CD4-positive, alpha-beta T cell (primary cell): ENCODE measurements around the gene PLA2G7. TPM values are rescaled to one million over a fixed set of nuclear protein-coding genes. Genes with fewer than 3 reads are reported as not detected.

ENCODE experiments used
- ATAC-seq: fragments of 200-7000 bp; cut with Tn5 transposase; one replicate; pipeline ENCODE4 v1.10.0; 2022; ENCODE audit warnings: mild to moderate bottlenecking; ENCODE audit not compliant: poor library complexity
- CTCF ChIA-PET: fragments of 350-600 bp; sonication (Branson Sonifier 250); formaldehyde crosslinking; loops from one replicate; lab custom pipeline; 2021; ENCODE audit warnings: antibody characterized with exemption, inconsistent platforms; lab: Charles Lee
- POLR2A ChIA-PET: fragments of 350-600 bp; sonication (Branson Sonifier 250); formaldehyde crosslinking; loops from one replicate; lab custom pipeline; 2021; ENCODE audit warnings: antibody characterized with exemption, inconsistent platforms; lab: Charles Lee
- DNase-seq, 14 experiments: peaks; one replicate each; pipeline ENCODE4 v3.0.0-alpha.2; 2013 to 2020; ENCODE audit warnings: mixed read lengths in 2 of 14
- H3K27ac ChIP-seq, 2 donors: one replicate each; pipeline versions ENCODE4 v1.5.1 to v1.7.0; 2013; ENCODE audit warnings: low read length in 2 of 2, low read depth in 1 of 2, mild to moderate bottlenecking in 1 of 2
- H3K27me3 ChIP-seq, 2 experiments: 1 replicate in 1 of 2; 2 replicates in 1 of 2; pipeline versions ENCODE4 v1.6.1 to v1.7.0; 2013; ENCODE audit warnings: low read length in 2 of 2, control low read depth in 1 of 2, mild to moderate bottlenecking in 1 of 2, moderate library complexity in 1 of 2; ENCODE audit not compliant: insufficient read depth in 2 of 2, control insufficient read depth in 1 of 2
- H3K36me3 ChIP-seq: one replicate; pipeline ENCODE4 v1.6.1; 2013; ENCODE audit warnings: low read length, control low read depth; ENCODE audit not compliant: insufficient read depth
- H3K4me1 ChIP-seq: one replicate; pipeline ENCODE4 v1.6.1; 2013; ENCODE audit warnings: low read length, control low read depth; ENCODE audit not compliant: insufficient read depth
- H3K4me3 ChIP-seq: one replicate; pipeline ENCODE4 v1.5.1; 2013; ENCODE audit warnings: mild to moderate bottlenecking, low read length, moderate library complexity
- H3K9me3 ChIP-seq, 2 experiments: 1 replicate in 1 of 2; 2 replicates in 1 of 2; pipeline versions ENCODE4 v1.6.1 to v1.7.0; 2013; ENCODE audit warnings: low read length in 2 of 2, mild to moderate bottlenecking in 2 of 2, control low read depth in 1 of 2, moderate library complexity in 1 of 2; ENCODE audit not compliant: control insufficient read depth in 1 of 2, insufficient read depth in 1 of 2
- H3K27ac Mint-ChIP-seq: one replicate; pipeline ENCODE4 v1.8.0; 2020; ENCODE audit warnings: mixed read lengths
- H3K27me3 Mint-ChIP-seq: one replicate; pipeline ENCODE4 v1.8.0; 2021; ENCODE audit warnings: mixed read lengths
- H3K36me3 Mint-ChIP-seq: one replicate; pipeline ENCODE4 v1.8.0; 2021; ENCODE audit warnings: low read depth, mixed read lengths
- H3K4me1 Mint-ChIP-seq: one replicate; pipeline ENCODE4 v1.8.0; 2021; ENCODE audit warnings: low read depth, mixed read lengths
- H3K4me3 Mint-ChIP-seq: one replicate; pipeline ENCODE4 v1.8.0; 2020; ENCODE audit warnings: mild to moderate bottlenecking, mixed read lengths
- H3K9me3 Mint-ChIP-seq: one replicate; pipeline ENCODE4 v1.8.0; 2020; ENCODE audit warnings: mixed read lengths
- CTCF ChIP-seq: fragments of 200-600 bp; IDR thresholded peaks from one replicate; pipeline ENCODE4 v1.8.0; 2022; ENCODE audit warnings: antibody characterized with exemption, mild to moderate bottlenecking
- intact Hi-C, 2 experiments: fragments of 100-400 bp; cut with DNase I in 1 of 2; cut with micrococcal nuclease in 1 of 2; formaldehyde crosslinking; loops; one replicate each; pipeline versions ENCODE4 v1.15.1 to v1.9.0; 2023 to 2025; cut with DNase I, micrococcal nuclease
- total RNA-seq, 174 experiments: library from RNA in 2 of 174; stranded (reverse) in 2 of 174; gene quantifications; one replicate each; pipeline ENCODE4 v1.2.3 and lab custom pipeline; 2021 to 2026

The PLA2G7 gene
- total RNA-seq, 2 experiments from 2014 or later = not detected

DNA sequence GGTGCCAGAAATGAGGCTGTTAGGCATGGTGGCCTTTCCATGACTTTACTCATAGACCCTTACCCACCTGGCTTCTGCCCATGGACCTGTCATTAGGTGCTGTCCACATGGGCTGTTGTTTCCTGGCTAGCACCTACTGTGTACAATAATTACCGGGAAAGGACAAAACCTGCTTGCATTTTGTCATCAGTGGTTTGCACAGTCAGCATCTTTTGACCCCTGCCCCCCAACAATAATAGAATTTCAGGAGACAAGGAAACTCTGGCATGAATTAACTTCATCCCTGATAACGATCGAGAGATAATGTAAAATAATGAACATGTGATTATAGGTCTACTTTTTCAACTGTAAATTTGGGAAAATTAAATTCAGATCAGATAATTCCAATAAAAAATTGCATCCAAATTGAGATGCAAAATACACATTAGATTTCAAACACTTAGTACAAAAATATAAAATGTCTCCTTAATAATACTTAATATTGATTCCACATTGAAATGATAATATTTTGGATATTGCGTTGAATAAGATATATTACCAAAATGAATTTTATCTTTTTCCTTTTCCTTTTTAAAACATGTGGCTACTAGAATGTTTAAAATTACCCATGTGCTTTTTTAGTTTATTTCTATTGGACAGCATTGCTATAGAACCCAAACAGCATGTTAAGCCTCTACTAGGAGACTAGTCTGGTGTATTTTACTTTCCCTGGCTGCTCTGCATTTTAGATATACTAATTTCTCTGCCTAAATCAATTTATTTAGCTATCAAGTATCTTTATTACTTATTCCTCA lies 24.0 kb upstream of the PLA2G7 start:
- H3K27ac ChIP-seq = no peak overlapping the region
- no peaks in the 10 kb centered on the region for H3K36me3 Mint-ChIP-seq
- CTCF ChIA-PET = no interaction called here
- H3K27me3 Mint-ChIP-seq = peaks cover 25% of the 10 kb centered on the region
- DNase-seq (no peak), ATAC-seq (no peak)
- intact Hi-C loops = no loop called here
- H3K4me3 Mint-ChIP-seq = no peak overlapping the region
- no peak for TF ChIP-seq CTCF
- POLR2A ChIA-PET = no interaction called here
- H3K27me3 ChIP-seq = peaks cover 0 to 5% of the 10 kb centered on the region in 2 experiments
- H3K9me3 Mint-ChIP-seq = no peaks in the 10 kb centered on the region
- H3K27ac Mint-ChIP-seq = no peak overlapping the region
- no peaks in the 10 kb centered on the region for H3K4me1 ChIP-seq
- H3K36me3 ChIP-seq = no peaks in the 10 kb centered on the region
- H3K4me1 Mint-ChIP-seq = no peaks in the 10 kb centered on the region
- H3K9me3 ChIP-seq = no peaks in the 10 kb centered on the region
- H3K4me3 ChIP-seq = no peak overlapping the region

DNA sequence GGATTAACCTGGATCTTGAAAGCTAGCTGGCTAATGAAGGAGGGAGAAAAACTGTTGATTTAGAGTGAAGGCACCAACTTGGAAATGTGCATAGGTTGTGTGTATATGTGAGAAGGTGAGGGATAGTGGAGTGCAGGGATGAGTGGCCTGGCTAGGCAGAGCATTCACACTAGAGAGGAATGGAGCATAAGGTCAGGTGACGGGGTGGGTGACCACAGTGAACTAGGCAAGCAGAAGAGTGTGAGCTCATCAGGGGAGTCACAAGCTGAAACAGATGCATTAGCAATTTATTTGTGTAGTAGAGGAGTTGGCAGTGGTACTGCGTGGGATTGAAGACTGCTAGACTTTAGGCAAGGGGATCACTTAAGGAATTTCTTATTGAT lies 22.0 kb upstream of the PLA2G7 start:
- H3K36me3 Mint-ChIP-seq = no peaks in the 10 kb centered on the region
- H3K9me3 Mint-ChIP-seq = no peaks in the 10 kb centered on the region
- Histone ChIP-seq H3K36me3 (no peaks in the 10 kb centered on the region), H3K27me3 (peaks cover 3 to 5% of the 10 kb centered on the region in 2 experiments), H3K9me3 (no peaks in the 10 kb centered on the region), H3K4me1 (no peaks in the 10 kb centered on the region), H3K27ac (no peak overlapping the region), H3K4me3 (no peak overlapping the region)
- H3K4me3 Mint-ChIP-seq = no peak overlapping the region
- POLR2A ChIA-PET = no interaction called here
- intact Hi-C loops = no loop called here
- ATAC-seq = no peak
- no peak for DNase-seq
- CTCF ChIA-PET = no interaction called here
- H3K27ac Mint-ChIP-seq = no peak overlapping the region
- H3K27me3 Mint-ChIP-seq = peaks cover 22% of the 10 kb centered on the region
- H3K4me1 Mint-ChIP-seq = no peaks in the 10 kb centered on the region
- TF ChIP-seq CTCF = no peak

DNA sequence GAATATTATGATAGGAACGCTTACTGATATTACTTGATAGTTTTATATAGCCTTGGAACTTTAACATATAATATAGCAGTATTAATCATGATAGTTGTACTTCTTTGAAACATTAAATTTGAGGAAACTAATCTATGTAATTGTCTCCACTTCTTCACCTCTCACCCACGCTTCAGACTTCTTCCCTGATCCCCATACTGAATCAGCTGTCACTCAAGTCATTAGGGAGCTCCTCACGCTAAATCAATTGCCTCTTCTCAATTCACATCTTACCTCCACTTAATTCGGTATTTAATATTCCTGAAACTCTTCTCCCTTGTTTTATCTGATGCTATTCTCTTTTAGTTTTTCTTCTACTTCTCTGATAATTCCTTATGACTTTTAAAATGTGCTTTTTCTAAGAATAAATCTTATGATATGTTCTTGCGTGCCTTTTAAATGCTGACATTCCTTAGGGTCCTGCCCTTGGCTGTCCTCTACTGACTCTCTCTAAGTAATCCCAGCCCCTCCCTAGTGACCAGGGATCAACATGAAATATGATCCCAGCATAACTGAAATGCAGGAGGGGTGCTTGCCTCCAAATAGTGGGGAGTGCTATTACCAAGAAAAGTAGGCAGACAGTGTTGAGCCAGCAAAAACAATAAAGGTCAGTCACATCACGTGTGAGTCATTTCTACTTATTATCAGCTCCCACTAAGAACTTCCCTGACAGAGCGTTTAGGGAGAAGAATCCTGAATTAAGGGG lies 21.5 kb upstream of the PLA2G7 start:
- POLR2A ChIA-PET = no interaction called here
- ATAC-seq (no peak), DNase-seq (no peak)
- Mint-ChIP-seq H3K9me3 (no peaks in the 10 kb centered on the region), H3K4me3 (no peak overlapping the region), H3K36me3 (no peaks in the 10 kb centered on the region), H3K4me1 (no peaks in the 10 kb centered on the region), H3K27me3 (peaks cover 22% of the 10 kb centered on the region), H3K27ac (no peak overlapping the region)
- Histone ChIP-seq H3K4me3 (no peak overlapping the region), H3K4me1 (no peaks in the 10 kb centered on the region), H3K9me3 (no peaks in the 10 kb centered on the region), H3K27me3 (peaks cover 3 to 5% of the 10 kb centered on the region in 2 experiments), H3K36me3 (no peaks in the 10 kb centered on the region), H3K27ac (no peak overlapping the region)
- intact Hi-C loops = no loop called here
- CTCF ChIA-PET = no interaction called here
- no peak for TF ChIP-seq CTCF
